ENCODE measurements around the gene SEMA5A.

- no peak for TF ChIP-seq CTCF (IDR thresholded peaks at IDR 0.05)
- TF ChIP-seq POLR2AphosphoS5 (IDR thresholded peaks at IDR 0.05; ENCODE audit: low read depth, low read length) = no peak
- no peak for TF ChIP-seq TCF7L2 (IDR thresholded peaks at IDR 0.05; ENCODE audit: low read depth, low read length)
These were observed 180.4 kb downstream of the SEMA5A start for GRCh38 chr5:9365512-9365911.
